Measurements from ENCODE around the gene FAM234B.

Gene FAM234B

GRCh38 chr12:13121568-13121967 is 77.4 kb downstream of the FAM234B start:
- no peak for DNase-seq

DNA sequence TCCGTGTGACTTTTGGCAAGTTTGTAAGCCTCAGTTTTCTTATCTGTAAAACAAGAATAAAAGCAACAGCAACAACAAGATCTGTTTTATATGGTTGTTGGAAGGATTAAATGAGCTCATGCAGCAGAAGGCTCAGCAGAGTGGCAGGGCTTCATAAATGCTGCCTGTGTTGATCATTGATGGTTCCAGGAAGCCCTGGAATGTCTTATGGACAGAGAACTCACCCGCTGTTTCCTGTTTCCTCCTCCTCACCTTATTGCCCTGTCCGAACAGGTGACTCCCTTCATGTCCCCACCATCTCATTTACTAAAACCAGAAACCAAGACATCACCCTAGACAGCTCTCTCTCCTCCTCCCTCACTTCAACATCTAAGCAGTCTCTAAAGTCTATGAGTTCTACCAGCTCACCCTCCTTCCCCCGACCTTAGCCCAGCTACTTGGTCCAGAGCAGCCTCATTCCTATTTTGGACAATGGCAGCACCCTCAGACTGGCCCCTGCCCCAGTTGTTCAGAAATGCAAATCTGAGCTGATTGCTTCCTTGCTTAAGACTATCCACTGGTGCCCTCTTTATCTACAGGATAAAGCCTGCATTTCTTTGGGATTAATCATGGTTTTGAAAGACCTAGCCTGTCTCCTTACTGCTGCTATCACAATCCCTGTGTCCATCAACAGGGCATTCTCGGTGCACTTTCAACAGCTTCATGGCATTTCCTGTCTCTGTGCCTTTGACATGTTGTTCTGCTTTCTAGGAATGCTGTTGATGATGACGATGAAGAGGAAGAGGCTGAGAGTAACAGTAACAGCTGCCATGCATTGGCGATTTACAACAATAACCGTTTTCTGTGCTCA is 80.7 kb downstream of the FAM234B start:
- no peak for DNase-seq

DNA sequence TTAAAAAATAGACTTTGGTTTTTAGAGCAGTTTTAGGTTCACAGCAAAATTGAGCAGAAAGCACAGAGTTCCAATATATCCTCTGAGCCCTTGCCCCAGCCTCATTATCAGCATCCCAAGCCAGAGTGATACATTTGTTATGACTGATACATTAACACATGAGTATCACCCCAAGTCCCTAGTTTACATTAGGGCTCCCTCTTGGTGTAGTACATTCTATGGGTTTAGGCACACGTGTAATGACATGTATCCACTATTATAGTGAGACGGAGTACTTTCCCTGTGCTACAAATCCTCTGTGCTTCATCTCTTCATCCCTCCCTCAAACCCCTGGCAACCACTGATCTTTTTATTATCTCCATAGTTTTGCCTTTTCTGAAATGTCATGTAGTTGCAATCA is 81.8 kb downstream of the FAM234B start:
- no peak for DNase-seq

DNA sequence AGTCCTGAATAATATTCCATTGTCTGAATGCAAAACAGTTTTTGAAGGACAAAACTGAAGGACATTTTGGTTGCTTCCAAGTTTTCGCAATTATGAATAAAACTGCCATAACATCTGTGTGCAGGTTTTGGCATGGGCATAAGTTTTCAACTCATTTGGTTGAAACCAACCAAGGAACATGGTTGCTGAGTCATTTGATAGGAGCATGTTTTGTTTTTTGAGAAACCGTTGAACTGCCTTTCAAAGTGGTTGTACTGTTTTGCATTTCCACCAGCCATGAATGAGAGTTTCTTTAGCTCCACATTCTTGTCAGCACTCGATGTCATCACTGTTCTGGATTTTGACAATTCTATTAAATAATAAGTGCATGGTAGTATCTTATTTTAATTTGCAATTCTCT is 82.3 kb downstream of the FAM234B start:
- no peak for DNase-seq

DNA sequence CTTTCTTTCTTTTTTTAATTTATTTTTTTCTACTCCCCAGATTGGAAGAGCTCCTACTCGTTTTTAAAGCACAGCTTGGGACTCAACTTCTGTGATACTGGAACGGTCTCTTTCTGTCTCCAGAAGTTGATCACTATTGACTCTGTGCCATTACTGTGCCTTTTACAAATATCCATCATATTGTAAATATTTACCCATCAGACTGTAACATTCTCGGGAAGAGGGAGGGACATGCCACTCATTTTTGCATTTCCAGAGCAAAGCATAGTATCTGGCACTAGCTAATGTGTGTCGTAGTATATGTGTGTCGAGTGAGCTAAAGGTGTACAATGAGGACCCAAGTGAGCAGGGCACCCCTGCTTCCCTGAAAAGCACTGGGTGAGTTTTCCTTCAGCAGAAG is 83.3 kb downstream of the FAM234B start:
- DNase-seq, result no peak

DNA sequence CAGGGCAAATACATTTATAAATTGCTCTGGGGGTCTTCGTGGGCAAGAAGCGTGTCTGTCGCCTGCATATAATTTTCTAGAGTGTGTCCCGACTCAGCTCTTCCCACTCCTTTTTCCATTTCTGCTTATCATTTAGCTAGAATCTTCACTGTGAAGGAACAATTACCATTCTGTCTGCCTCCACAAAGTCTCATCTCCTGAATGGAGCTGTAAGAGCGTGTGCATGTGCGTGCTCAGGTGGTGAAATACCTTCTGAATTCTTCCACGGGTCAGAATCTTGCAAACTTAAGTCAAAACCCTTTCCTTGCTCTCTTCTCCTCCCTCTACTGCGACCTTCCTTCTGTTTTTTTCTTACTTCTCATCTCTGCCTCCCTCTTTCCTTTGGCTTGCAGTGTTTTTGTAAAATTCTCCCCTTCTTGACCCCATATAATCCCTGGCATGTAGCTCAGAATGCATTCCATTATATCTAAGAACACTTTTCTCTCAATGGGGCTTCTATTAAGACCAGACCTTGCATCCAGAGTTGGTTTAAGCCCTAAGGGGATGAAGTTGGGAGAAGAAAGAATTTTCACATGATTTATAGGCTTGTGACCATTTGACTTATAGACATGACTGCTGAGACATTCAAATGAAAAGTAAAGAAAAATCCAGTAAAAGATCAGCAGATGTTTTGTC is 84.2 kb downstream of the FAM234B start:
- no peak for DNase-seq

- no peak for DNase-seq
These were observed 86.8 kb downstream of the FAM234B start for GRCh38 chr12:13130981-13131380.

Measured in RPMI8226 (cell line).